ENCODE data around the gene SDHD.

Gene SDHD

GRCh38 chr11:112100462-112100861, 13.8 kb downstream of the SDHD start:
- DNase-seq: no peak

- DNase-seq: no peak
These were observed 16.8 kb downstream of the SDHD start for GRCh38 chr11:112103446-112103845.

- DNase-seq: no peak
These were observed 19.4 kb downstream of the SDHD start for GRCh38 chr11:112106070-112106469.

GRCh38 chr11:112113539-112114457, 27.1 kb downstream of the SDHD start:
- DNase-seq: no peak

GRCh38 chr11:112114460-112114859, 27.8 kb downstream of the SDHD start:
- no peak for DNase-seq

- no peak for DNase-seq
These were observed 28.7 kb downstream of the SDHD start for GRCh38 chr11:112115386-112115785.

GRCh38 chr11:112118176-112118575, 31.5 kb downstream of the SDHD start:
- DNase-seq: no peak

- DNase-seq: no peak
These were observed 35.4 kb downstream of the SDHD start for GRCh38 chr11:112121981-112122615.

GRCh38 chr11:112123129-112123528, 36.5 kb downstream of the SDHD start:
- DNase-seq: no peak

- no peak for DNase-seq
These were observed 40.4 kb downstream of the SDHD start for GRCh38 chr11:112127056-112127455.

- DNase-seq: peak in 12 of 56 donors; percentile 8 to 73 (median 24)
These were observed 41.9 kb downstream of the SDHD start for GRCh38 chr11:112128483-112129121.

GRCh38 chr11:112129656-112130055, 43.0 kb downstream of the SDHD start:
- peak in 9 of 56 donors; percentile 3 to 51 (median 13) for DNase-seq

GRCh38 chr11:112132737-112133136, 46.1 kb downstream of the SDHD start:
- DNase-seq: no peak

- DNase-seq: no peak
These were observed 47.8 kb downstream of the SDHD start for GRCh38 chr11:112134473-112134872.

- DNase-seq: no peak
These were observed 56.9 kb downstream of the SDHD start for GRCh38 chr11:112143597-112143996.
